Omental fat pad (tissue), 4 donors: ENCODE data around the gene PLCH1. TPM values are rescaled to one million over a fixed set of nuclear protein-coding genes. Genes with fewer than 3 reads are reported as not detected.

Experiments used
- ATAC-seq: fragments of 150-250 bp; one replicate; pipeline ENCODE4 v1.9.1; 2016; ENCODE audit warnings: mild to moderate bottlenecking, moderate library complexity; ENCODE audit not compliant: low FRiP score
- DNase-seq: peaks from one replicate; pipeline ENCODE4 v3.0.0-alpha.2; 2019; ENCODE audit warnings: low spot score
- CTCF ChIP-seq, 3 donors: fragments of 450-650 bp; IDR thresholded peaks; one replicate each; pipeline ENCODE4 v1.5.1; 2016 to 2017; ENCODE audit warnings: antibody characterized with exemption in 3 of 3, mild to moderate bottlenecking in 3 of 3, moderate library complexity in 2 of 3
- total RNA-seq, 4 donors: library from RNA; depleted of rRNA; stranded (reverse); fragments of >200 nt; gene quantifications; one replicate each; pipeline ENCODE4 v1.1.0, GENCODE V29; 2016

The PLCH1 gene
- total RNA-seq, 4 donors from 2014 or later, result 0.12 to 3.2 (median 0.23) TPM

DNA sequence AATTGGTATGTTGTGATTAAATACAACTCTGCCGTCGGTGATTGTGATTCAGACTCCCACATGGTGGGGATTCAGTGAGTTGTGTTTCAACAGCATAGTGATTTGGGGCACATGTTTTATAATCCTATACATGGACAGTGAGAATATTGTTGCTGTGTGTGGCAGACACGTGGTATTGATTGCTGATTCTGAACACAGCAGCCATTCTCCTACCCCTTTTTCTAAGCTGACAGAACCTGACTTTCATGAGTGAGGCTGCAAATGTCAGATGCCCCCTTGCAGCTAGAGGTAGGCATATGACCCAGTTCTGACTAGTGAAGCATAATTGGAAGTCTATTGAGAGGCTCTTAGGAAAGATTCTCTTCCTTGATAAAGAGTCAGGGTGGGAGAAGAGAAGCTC, 296.3 kb downstream of the PLCH1 start:
- DNase-seq (no peak), ATAC-seq (no peak)

DNA sequence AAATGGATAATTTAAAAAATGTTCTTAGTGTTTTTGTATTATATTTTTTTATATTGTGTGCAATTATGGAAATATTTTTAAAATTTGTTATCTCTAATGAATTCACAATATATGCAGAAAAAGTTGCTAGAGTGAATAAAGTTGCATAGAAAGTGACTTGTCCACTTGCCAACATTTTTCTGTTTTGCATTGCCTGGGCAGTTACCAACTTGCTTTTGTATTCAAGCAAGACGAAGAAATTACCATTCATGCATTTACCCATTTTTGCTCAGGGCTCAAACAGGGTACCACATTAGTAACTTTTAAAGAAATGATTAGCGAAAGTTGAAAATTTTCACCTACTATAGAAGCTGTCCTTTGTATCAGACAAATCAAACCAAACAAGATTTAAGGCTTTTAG, 298.5 kb downstream of the PLCH1 start:
- DNase-seq (no peak), ATAC-seq (no peak)
- no peak for TF ChIP-seq CTCF (IDR thresholded peaks at IDR 0.05)

More for the DNA sequence above, 296.3 kb downstream of the PLCH1 start:
- no peak for TF ChIP-seq CTCF (IDR thresholded peaks at IDR 0.05)

DNA sequence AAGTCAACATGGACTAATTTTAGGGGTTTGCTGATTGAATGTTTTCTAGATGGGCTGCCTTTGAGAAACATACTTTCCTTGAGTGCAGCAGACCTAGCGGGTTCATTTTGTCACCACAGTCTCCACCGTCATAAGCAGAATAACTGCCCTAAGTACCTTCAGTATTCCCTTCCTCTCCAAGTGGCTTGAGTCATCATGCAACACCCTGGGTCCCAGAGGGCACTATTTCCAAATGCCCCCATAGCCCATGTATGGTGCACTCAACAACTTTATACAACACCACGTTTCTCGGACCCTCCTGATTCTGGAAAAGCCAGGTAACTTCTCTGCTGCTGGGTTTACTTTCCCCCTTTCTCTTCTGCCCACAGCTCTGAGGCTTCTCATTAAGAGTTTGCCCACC, 300.1 kb downstream of the PLCH1 start:
- ATAC-seq (no peak), DNase-seq (no peak)
- TF ChIP-seq CTCF (IDR thresholded peaks at IDR 0.05), result no peak

DNA sequence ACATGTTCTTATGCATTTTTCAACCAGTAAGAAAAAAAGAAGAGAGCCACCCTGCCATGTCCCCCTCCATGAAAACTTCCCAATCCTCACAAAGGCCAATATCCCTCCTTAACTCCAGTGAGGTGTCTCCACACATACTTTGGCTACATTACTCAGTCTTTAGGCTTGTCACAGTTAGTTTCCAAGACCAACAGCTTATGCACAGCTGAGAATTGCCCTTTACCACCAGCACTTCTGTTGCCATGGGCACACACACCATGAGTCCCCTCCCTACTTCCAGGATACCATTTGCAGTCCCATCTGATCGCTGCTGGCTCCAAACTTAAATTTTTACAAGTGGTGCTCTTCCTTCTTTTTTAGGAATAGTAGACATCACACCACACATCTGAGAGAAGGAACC, 301.1 kb downstream of the PLCH1 start:
- TF ChIP-seq CTCF (IDR thresholded peaks at IDR 0.05), result no peak
- ATAC-seq (no peak), DNase-seq (no peak)

DNA sequence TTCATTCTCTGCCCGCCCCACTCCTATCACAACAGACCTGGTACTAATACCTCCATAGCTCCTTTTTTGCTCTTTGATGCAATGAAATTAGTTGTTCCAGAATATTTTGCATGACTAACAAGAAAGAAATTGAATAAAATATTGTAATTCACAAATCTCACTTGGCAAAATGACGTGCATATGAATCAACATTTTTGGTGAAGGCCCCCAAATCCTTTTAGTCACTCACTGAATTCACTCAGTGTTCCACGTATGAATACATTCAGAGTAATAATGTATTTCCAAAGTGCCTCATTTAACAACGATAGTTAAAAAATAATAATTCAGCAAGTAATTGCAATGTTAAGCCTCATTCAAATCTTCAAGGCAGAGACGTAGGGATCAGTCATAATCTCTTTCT, 302.8 kb downstream of the PLCH1 start:
- ATAC-seq (no peak), DNase-seq (no peak)
- TF ChIP-seq CTCF (IDR thresholded peaks at IDR 0.05), result no peak

DNA sequence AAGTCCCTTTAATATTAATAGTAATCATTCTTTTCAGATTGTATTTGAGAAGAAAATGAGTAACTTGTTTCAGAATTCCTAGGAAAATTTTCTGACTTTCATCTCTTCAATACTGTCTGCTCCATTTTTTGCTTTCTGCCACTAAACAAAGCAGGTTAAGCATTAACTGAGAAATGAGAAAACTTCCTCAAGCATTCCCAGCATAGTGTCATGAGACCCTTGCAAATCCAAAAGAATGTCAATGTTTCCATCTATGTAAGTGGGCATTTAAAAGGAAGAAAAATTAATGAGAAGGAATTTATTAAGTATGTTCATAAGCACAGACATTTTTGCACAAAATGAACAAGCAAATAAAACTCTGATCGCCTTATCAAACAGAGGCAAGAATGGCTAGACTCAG, 303.4 kb downstream of the PLCH1 start:
- no peak for DNase-seq

More for the DNA sequence above, 303.4 kb downstream of the PLCH1 start:
- no peak for TF ChIP-seq CTCF (IDR thresholded peaks at IDR 0.05)
- no peak for ATAC-seq
